ENCODE measurements around the gene CATSPERB. TPM values are rescaled to one million over a fixed set of nuclear protein-coding genes. Genes with fewer than 3 reads are reported as not detected.

CATSPERB gene
- total RNA-seq, 1 donor from 2014 or later, result not detected

GRCh38 chr14:91732859-91733477 lies 1.1 kb upstream of the CATSPERB start:
- ATAC-seq (ENCODE audit: low read depth) (no peak), DNase-seq (no peak)
- TF ChIP-seq, protein P1, sequence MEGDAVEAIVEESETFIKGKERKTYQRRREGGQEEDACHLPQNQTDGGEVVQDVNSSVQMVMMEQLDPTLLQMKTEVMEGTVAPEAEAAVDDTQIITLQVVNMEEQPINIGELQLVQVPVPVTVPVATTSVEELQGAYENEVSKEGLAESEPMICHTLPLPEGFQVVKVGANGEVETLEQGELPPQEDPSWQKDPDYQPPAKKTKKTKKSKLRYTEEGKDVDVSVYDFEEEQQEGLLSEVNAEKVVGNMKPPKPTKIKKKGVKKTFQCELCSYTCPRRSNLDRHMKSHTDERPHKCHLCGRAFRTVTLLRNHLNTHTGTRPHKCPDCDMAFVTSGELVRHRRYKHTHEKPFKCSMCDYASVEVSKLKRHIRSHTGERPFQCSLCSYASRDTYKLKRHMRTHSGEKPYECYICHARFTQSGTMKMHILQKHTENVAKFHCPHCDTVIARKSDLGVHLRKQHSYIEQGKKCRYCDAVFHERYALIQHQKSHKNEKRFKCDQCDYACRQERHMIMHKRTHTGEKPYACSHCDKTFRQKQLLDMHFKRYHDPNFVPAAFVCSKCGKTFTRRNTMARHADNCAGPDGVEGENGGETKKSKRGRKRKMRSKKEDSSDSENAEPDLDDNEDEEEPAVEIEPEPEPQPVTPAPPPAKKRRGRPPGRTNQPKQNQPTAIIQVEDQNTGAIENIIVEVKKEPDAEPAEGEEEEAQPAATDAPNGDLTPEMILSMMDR (IDR thresholded peaks at IDR 0.05), result no peak
- CTCF ChIA-PET, result no interaction called here
- Mint-ChIP-seq H3K4me1 (no peaks in the 10 kb centered on the region), H3K36me3 (ENCODE audit: low read depth) (no peaks in the 10 kb centered on the region), H3K9me3 (no peaks in the 10 kb centered on the region), H3K27me3 (peaks cover 18% of the 10 kb centered on the region), H3K27ac (no peak overlapping the region), H3K4me3 (no peak overlapping the region)
- intact Hi-C loops (cut with micrococcal nuclease), result no loop called here
- POLR2A ChIA-PET, result no interaction called here

DNA sequence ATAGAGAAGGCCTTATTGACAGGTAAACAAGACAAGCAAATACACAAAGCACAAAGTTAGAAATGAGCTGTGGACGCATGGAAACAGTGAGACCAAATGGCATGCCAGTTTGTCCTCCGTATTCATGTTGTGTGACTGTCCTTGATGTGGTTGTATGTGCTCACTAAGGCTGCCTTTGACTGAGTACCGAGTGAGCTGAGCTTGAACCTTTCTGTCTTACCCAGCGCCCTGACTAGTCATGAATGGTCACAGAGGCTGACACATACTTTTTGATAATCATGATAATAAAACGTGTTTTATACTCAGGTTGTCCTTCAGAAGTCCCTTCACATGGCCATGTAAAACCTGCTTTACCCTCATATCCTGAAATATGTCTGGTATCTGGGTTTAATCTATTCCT lies 553 bp upstream of the CATSPERB start:
- Mint-ChIP-seq H3K9me3 (no peaks in the 10 kb centered on the region), H3K27me3 (peaks cover 18% of the 10 kb centered on the region), H3K4me1 (no peaks in the 10 kb centered on the region), H3K36me3 (ENCODE audit: low read depth) (no peaks in the 10 kb centered on the region), H3K4me3 (no peak overlapping the region), H3K27ac (no peak overlapping the region)
- POLR2A ChIA-PET, result no interaction called here
- no peak for ATAC-seq (ENCODE audit: low read depth)
- TF ChIP-seq, protein P1 (IDR thresholded peaks at IDR 0.05), result no peak
- CTCF ChIA-PET, result no interaction called here
- intact Hi-C loops (cut with micrococcal nuclease), result no loop called here
- no peak for DNase-seq

DNA sequence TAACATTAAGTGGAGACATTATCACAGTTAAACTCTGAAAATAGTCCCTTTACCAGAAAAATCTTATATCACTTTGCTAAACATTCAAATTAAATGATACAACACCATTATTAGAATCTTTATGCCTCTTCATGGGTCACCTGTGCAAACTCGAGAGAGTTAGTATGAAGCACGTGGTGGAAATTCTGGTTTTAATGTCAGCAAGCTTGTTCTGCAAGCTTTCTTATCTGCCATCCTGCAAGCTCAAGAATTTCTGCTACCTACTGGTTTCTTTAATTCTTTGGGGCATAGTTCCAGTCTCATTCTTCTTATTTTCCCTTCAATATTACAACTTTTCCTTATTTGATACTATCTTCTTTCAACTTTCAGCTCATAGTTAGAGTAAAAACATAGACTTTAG lies 868 bp downstream of the CATSPERB start:
- H3K4me1 Mint-ChIP-seq, result no peaks in the 10 kb centered on the region
- no peak overlapping the region for H3K4me3 Mint-ChIP-seq
- H3K27ac Mint-ChIP-seq, result no peak overlapping the region
- no peak for ATAC-seq (ENCODE audit: low read depth)
- CTCF ChIA-PET, result no interaction called here
- POLR2A ChIA-PET, result no interaction called here
- intact Hi-C loops (cut with micrococcal nuclease), result no loop called here
- TF ChIP-seq, protein P1 (IDR thresholded peaks at IDR 0.05), result no peak
- peaks cover 10% of the 10 kb centered on the region for H3K27me3 Mint-ChIP-seq
- H3K36me3 Mint-ChIP-seq (ENCODE audit: low read depth), result no peaks in the 10 kb centered on the region
- DNase-seq, result no peak
- H3K9me3 Mint-ChIP-seq, result no peaks in the 10 kb centered on the region

GRCh38 chr14:91729756-91730155 lies 2.1 kb downstream of the CATSPERB start:
- TF ChIP-seq, protein P1 (IDR thresholded peaks at IDR 0.05), result no peak
- Mint-ChIP-seq H3K27ac (no peak overlapping the region), H3K27me3 (peaks cover 9% of the 10 kb centered on the region), H3K9me3 (no peaks in the 10 kb centered on the region), H3K4me1 (no peaks in the 10 kb centered on the region), H3K36me3 (ENCODE audit: low read depth) (no peaks in the 10 kb centered on the region), H3K4me3 (no peak overlapping the region)
- POLR2A ChIA-PET, result no interaction called here
- ATAC-seq (ENCODE audit: low read depth) (no peak), DNase-seq (no peak)
- CTCF ChIA-PET, result no interaction called here
- intact Hi-C loops (cut with micrococcal nuclease), result no loop called here

DNA sequence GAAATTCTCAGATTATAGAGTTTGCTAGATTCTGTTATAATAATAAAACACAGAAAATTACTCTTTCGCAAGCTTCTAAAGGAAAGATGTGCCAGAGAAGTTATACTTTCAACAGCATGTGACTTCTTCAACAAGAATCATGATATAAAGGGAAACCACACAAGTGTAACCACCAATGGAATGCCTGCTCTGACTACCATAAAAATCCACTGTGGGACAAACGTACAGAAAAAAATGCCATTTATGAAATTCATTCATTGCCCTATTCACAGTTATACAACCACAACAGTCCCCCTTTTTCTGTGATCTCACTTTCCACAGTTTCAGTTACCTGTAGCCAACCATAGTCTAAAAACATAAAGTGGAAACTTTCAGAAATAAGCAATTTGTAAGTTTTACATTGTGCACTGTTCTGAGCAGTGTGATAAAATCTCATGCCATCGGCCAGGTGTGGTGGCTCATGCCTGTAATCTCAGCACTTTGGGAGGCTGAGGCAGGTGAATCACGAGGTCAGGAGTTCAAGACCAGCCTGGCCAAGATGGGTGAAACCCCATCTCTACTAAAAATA lies 3.2 kb downstream of the CATSPERB start:
- intact Hi-C loops (cut with micrococcal nuclease), result no loop called here
- ATAC-seq (ENCODE audit: low read depth), result no peak
- H3K4me3 Mint-ChIP-seq, result no peak overlapping the region
- no peaks in the 10 kb centered on the region for H3K9me3 Mint-ChIP-seq
- DNase-seq, result no peak
- no peak overlapping the region for H3K27ac Mint-ChIP-seq
- TF ChIP-seq, protein P1 (IDR thresholded peaks at IDR 0.05), result no peak
- no peaks in the 10 kb centered on the region for H3K4me1 Mint-ChIP-seq
- peaks cover 9% of the 10 kb centered on the region for H3K27me3 Mint-ChIP-seq
- ChIA-PET POLR2A (no interaction called here), CTCF (no interaction called here)
- no peaks in the 10 kb centered on the region for H3K36me3 Mint-ChIP-seq (ENCODE audit: low read depth)
